Hepatic stellate cell (primary cell): ENCODE data around the gene KIF1A.
"Not testable (repeated sequence)": the region's sequence is repeated elsewhere in the genome, so short reads cannot be mapped to it uniquely, and the experiment has no call there.

Experiments
- DNase-seq: peaks from one replicate; pipeline ENCODE4 v3.0.0; 2011; ENCODE audit warnings: low spot score

KIF1A gene

GRCh38 chr2:240702640-240703011 lies 117.4 kb downstream of the KIF1A start:
- no peak for DNase-seq

GRCh38 chr2:240701736-240702639 lies 118.0 kb downstream of the KIF1A start:
- no peak for DNase-seq

GRCh38 chr2:240701091-240701735 lies 118.8 kb downstream of the KIF1A start:
- DNase-seq = no peak

GRCh38 chr2:240700616-240701015 lies 119.4 kb downstream of the KIF1A start:
- not testable (repeated sequence) for DNase-seq

GRCh38 chr2:240699835-240700234 lies 120.2 kb downstream of the KIF1A start:
- DNase-seq = not testable (repeated sequence)

- not testable (repeated sequence) for DNase-seq
Measured at GRCh38 chr2:240698852-240699561, 121.0 kb downstream of the KIF1A start.

- DNase-seq = not testable (repeated sequence)
Measured at GRCh38 chr2:240696469-240696868, 123.5 kb downstream of the KIF1A start.

GRCh38 chr2:240695593-240695992 lies 124.4 kb downstream of the KIF1A start:
- DNase-seq = not testable (repeated sequence)

GRCh38 chr2:240694304-240694703 lies 125.7 kb downstream of the KIF1A start:
- DNase-seq = not testable (repeated sequence)

- not testable (repeated sequence) for DNase-seq
Measured at GRCh38 chr2:240692583-240693561, 127.1 kb downstream of the KIF1A start.

- DNase-seq = not testable (repeated sequence)
Measured at GRCh38 chr2:240691631-240692420, 128.2 kb downstream of the KIF1A start, which contains the start of gene AQP12A. AQP12A (plus strand) TSS chr2:240691866; CDS start chr2:240691914, 48 bp downstream.

GRCh38 chr2:240691075-240691427 lies 129.0 kb downstream of the KIF1A start:
- DNase-seq = not testable (repeated sequence)

GRCh38 chr2:240690421-240691074 lies 129.5 kb downstream of the KIF1A start:
- not testable (repeated sequence) for DNase-seq

GRCh38 chr2:240689975-240690374 lies 130.0 kb downstream of the KIF1A start:
- DNase-seq = no peak

GRCh38 chr2:240688553-240688919 lies 131.5 kb downstream of the KIF1A start:
- no peak for DNase-seq

GRCh38 chr2:240687741-240688552 lies 132.1 kb downstream of the KIF1A start:
- no peak for DNase-seq

GRCh38 chr2:240687045-240687740 lies 132.8 kb downstream of the KIF1A start:
- no peak for DNase-seq

- no peak for DNase-seq
Measured at GRCh38 chr2:240686460-240686859, 133.6 kb downstream of the KIF1A start.
